ENCODE measurements around the gene ATOSA. TPM values are rescaled to one million over a fixed set of nuclear protein-coding genes. Genes with fewer than 3 reads are reported as not detected.

Gene ATOSA, protein sequence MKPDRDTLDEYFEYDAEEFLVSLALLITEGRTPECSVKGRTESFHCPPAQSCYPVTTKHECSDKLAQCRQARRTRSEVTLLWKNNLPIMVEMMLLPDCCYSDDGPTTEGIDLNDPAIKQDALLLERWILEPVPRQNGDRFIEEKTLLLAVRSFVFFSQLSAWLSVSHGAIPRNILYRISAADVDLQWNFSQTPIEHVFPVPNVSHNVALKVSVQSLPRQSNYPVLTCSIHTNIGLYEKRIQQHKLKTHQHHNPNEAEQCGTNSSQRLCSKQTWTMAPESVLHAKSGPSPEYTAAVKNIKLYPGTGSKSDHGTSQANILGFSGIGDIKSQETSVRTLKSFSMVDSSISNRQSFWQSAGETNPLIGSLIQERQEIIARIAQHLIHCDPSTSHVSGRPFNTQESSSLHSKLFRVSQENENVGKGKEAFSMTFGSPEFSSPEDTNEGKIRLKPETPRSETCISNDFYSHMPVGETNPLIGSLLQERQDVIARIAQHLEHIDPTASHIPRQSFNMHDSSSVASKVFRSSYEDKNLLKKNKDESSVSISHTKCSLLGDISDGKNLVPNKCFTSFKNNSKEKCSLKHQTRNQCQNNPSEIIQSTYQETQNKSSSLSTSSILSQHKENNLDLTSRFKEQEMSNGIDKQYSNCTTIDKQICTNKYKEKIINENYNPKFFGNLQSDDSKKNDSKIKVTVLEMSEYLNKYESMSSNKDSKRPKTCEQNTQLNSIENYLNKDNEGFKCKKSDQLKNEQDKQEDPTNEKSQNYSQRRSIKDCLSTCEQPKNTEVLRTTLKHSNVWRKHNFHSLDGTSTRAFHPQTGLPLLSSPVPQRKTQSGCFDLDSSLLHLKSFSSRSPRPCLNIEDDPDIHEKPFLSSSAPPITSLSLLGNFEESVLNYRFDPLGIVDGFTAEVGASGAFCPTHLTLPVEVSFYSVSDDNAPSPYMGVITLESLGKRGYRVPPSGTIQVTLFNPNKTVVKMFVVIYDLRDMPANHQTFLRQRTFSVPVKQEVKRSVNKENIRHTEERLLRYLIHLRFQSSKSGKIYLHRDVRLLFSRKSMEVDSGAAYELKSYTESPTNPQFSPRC
- 10 to 100 TPM; 37.7 to 53.6 (median 43.6) TPM for polyA plus RNA-seq (ENCODE audit: insufficient read length in 3 of 3)
- long read RNA-seq, donor 1, partial matches to known transcripts = 0 of 3 reads
- long read RNA-seq, donor 1, other reads (novel, unspliced or antisense) = 0 of 3 reads
- long read RNA-seq, donor 2 = 0 reads
- long read RNA-seq, donor 3, full-length matches to known transcripts = 3 of 3 reads
- long read RNA-seq, donor 3, partial matches to known transcripts = 0 of 3 reads
- long read RNA-seq, donor 3, other reads (novel, unspliced or antisense) = 0 of 3 reads
- long read RNA-seq, donor 4, partial matches to known transcripts = 0 of 4 reads
- long read RNA-seq, donor 4, other reads (novel, unspliced or antisense) = 0 of 4 reads
- long read RNA-seq, donor 5 = 0 reads
- long read RNA-seq, donor 6, partial matches to known transcripts = 0 of 2 reads
- long read RNA-seq, donor 6, other reads (novel, unspliced or antisense) = 0 of 2 reads
- long read RNA-seq, donor 7 = 0 reads
- long read RNA-seq, donor 8 = 0 reads
- long read RNA-seq, donor 9, partial matches to known transcripts = 0 of 1 reads
- long read RNA-seq, donor 9, other reads (novel, unspliced or antisense) = 0 of 1 reads
- long read RNA-seq, donor 10, partial matches to known transcripts = 0 of 1 reads
- long read RNA-seq, donor 10, other reads (novel, unspliced or antisense) = 0 of 1 reads
- long read RNA-seq, donor 11, partial matches to known transcripts = 0 of 2 reads
- long read RNA-seq, donor 11, other reads (novel, unspliced or antisense) = 0 of 2 reads
- long read RNA-seq, donor 12 = 0 reads
- long read RNA-seq, donor 13 = 0 reads
- long read RNA-seq, donor 14, partial matches to known transcripts = 0 of 2 reads
- long read RNA-seq, donor 14, other reads (novel, unspliced or antisense) = 0 of 2 reads
- long read RNA-seq, donor 15 = 0 reads
- long read RNA-seq, donor 16, transcript FAM214A-214 (2 exons, 1,570 nt) = major isoform, 5 of 13 reads
- long read RNA-seq, donor 16, partial matches to known transcripts = 8 of 13 reads
- long read RNA-seq, donor 16, other reads (novel, unspliced or antisense) = 0 of 13 reads

DNA sequence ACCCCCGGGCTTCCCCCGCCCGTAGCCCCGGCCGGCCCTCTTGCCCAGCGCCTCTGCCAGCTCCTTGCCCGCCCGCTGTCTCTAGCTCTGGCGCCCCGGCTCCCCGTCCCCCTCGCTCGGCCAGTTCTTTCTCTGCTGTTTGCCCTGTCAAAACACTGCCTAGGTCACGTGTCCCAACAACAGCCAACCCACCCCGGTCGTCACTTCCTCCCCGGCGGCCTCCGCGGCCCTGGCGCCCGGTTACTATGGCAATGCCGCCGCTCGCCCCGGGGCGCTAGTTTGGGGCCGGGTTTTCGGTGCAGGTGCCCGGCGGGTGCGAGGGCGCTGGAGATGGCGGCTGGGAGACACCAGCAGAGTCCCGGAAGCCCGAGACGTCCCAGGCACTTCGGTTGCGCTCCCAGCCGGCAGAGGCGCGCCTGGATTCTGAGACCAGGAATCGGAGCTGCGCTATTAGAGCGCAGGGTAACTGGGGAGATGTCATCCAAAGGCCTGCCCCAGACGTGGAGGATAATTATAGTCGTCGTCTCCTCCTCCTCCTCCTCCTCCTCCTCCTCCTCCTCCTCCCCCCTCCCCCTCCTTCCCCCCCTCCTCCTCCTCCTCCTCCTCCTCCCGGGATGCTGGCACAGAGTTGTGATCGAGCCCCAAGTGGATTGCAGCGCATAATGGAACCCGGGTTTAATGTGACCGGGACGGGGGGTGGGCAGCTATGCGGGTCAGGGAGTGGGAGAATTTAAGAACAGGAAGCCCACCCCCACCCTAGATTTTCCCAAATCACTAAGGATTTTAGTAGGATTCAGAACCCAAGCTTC lies at the start of gene ATOSA:
Gene ATOSA, minus strand, starts transcription at position 157 of the 809 bp plus-strand sequence. CDS start 1,367 bp downstream, outside the sequence.
- peak; percentile 77 to 92 (median 88) for DNase-seq (ENCODE audit: extremely low read depth in 1 of 11, low read depth in 9 of 11, low spot score in 4 of 11)

DNA sequence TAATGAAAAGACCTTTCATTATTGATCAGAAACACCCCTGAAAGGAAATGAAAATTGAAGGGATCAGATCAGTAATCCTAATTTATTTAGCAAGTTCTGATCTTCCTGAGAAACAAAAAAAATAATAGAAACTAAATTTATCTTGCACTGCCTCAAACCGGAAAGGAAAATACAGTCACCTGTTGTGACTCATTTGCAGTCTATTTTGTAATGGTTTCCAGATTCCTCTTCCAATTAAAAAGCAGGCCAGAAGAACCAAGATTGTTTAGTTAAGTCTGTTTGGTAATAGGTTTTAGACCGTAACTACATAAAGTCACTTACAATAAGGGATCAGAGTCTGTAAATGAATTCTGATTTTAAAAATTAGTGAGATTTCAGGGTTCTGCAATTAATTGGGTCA lies 49.7 kb upstream of the ATOSA start:
- no peak for DNase-seq (ENCODE audit: extremely low read depth in 1 of 11, low read depth in 9 of 11, low spot score in 4 of 11)

DNA sequence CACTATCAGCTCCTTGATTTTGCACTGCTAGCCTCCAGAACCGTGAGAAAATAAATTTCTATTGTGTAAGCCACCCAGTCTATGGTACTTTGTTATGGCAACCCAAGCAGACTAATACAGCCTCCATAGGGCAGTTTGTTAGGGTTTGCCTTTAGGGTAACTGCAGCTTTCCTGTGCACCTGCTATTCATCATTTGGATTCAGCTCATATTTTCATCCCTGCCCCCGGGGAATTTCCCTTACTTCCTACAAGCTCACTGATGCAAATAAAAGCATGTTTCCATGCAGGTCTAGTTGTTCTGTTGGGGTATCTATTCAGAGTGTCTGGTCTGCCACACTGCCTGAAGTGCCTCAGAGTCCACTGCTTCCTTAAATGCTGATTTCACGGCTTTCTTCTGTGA lies 48.6 kb upstream of the ATOSA start:
- DNase-seq (ENCODE audit: extremely low read depth in 1 of 11, low read depth in 9 of 11, low spot score in 4 of 11) = no peak

DNA sequence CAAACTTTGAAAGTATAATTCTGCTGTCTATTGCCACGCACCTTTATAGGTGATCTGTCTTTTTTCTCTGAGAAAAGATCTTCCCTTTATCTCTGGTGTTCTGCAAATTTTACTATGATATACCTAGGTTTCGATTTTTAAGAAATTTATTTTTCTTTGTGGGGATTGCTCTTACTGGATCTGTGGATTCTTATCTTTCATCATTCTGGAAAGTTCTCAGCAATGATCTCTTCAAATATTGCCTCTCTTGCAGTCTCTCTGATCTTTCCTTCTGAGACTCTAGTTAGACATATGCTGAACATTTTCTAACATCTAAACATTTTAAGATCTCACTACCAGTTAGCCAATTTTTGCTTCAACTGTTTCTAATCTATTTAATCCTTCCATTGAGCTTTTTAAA lies 47.0 kb upstream of the ATOSA start:
- no peak for DNase-seq (ENCODE audit: extremely low read depth in 1 of 11, low read depth in 9 of 11, low spot score in 4 of 11)

DNA sequence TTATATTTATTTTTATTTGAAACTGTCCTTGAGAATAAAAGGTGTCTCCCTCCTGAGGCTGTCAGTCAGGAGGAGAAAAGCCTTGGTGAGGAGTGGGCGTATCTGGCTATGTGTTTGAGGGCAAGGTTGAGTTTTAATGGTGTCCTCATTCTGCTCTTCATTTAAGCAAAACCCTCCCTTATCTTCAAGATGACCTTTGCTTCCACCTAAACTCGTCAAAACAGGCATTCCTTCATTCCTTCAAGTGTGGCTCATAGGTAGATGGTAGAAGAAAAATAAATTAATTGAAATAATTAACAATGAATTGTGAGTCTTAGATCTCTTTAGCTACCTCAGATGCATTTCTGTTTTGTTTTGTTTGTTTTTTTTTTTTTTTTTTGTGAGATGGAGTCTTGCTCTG lies 39.4 kb upstream of the ATOSA start:
- DNase-seq (ENCODE audit: extremely low read depth in 1 of 11, low read depth in 9 of 11, low spot score in 4 of 11) = no peak

DNA sequence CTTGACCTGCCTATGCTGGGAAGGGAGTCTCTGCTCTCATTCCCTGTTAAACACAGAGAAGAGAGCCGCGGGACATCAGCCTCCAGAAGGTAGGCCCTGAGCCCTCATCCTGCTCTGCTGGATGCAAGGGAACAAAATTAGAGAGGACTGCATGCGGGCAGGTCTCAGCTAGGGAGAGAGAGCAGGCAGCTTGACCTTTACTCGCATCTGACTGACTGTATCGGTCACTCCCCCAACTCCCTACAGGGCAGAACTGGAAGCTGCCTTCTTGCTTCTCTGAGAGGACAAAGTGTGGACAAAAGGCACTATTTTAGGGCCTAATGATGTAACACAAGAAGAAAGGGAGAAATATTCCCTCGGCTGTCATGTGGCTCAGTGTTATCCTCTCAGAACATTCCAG lies 38.7 kb upstream of the ATOSA start:
- no peak for DNase-seq (ENCODE audit: extremely low read depth in 1 of 11, low read depth in 9 of 11, low spot score in 4 of 11)

DNA sequence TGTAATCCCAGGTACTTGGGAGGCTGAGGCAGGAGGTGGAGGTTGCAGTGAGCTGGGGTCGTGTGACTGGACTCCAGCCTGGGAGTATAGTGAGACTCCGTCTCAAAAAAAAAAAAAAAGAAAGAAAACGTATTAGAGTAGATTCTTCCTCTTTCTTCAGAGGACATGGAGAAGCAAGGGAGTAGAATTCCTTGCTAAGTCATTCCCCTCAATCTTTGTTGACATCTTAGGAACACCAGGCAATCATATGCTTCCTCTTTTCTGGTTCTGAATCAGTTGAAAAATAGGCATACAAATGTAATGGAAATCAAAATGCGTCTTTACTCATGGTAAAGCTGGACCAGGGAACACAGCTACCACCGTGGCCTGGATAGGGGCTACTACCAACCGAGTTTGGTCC lies 38.3 kb upstream of the ATOSA start:
- DNase-seq (ENCODE audit: extremely low read depth in 1 of 11, low read depth in 9 of 11, low spot score in 4 of 11) = no peak

DNA sequence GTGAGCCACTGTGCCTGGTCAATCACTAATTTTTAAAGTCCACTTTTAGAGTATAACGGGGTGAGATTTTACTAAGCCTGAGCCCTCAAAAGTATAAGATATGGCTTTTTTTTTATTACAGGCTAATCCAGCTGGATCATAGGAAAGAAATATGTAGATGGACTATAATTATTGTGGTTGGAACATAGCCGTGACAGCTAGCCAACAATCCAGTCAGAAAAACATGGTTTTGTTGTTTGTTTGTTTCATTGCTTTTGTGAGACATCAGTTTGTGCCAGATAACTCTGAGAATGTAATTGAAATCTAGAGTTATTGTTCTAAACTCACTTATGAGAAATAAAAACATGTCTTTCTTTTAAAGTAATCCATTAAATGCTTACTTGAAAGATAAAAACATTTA lies 37.3 kb upstream of the ATOSA start:
- DNase-seq (ENCODE audit: extremely low read depth in 1 of 11, low read depth in 9 of 11, low spot score in 4 of 11) = peak in 5 of 11 donors; percentile 5 to 35 (median 19)

DNA sequence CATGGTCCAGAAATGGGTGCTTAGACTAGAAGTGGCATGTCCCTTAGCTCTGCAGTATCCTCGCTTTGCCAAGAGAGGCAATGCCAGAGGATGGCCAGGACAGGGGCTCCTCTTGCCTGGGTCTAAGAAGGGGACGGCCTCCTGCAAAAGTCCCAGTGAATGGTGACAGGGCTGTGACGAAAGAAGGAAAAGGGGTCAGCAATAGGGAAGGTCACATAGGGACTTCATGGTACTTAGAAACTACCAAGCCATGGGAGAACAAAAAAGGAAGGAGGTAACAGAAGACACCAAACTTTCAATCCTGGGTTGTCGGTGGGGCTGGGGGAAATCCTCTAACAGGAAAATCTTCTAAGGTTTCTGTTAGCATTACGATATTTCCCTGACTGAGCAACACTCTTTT lies 36.2 kb upstream of the ATOSA start:
- DNase-seq (ENCODE audit: extremely low read depth in 1 of 11, low read depth in 9 of 11, low spot score in 4 of 11) = no peak

DNA sequence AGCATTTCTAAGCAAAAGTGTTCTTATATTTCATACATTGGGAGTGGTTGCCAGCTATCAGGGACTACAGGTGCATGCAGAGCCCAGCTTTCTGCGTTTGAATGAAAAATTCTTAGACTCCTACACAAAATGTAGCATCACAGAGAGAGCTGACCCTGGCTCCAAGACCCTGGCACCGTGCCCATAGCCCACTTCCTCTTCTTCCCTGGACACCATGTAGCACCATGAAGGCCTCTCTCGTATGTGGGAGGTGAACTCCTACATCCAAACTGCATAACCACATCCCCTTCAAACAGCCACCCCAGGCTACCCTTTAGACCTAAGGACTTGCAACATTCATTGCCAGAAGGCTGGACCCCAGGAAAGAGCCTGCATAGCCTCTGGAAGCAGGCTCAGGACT lies 35.8 kb upstream of the ATOSA start:
- DNase-seq (ENCODE audit: extremely low read depth in 1 of 11, low read depth in 9 of 11, low spot score in 4 of 11) = no peak

DNA sequence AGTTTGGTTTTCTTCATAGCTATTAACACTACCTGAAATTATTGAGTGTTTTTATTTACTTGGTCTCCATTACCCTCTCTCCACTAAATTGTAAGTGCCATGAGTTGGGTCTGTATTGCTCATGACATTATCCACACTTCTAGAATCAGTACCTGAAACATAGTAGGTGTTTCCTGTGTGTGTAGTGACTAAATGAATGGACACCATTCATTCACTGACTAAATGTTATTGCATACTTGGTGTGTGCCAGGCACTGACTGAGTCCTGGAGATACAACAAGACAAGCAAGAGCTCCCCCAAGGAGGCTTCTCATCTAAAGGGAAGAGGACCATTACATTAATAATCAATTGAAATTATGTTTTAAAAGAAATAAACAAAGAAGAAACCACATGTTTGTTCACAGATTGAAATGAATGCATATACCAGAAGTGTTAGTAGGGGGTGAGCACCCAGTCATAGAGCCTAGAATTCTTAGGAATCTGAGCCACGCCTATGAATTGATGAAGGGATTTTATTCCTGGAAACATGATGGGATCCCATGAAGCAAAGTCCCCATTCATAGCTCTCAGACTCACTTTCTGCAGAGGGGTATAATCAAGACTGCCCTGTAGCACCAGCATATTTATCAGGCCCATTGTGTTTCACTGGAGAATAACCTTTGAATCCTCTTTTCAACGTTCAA lies 31.7 kb upstream of the ATOSA start:
- no peak for DNase-seq (ENCODE audit: extremely low read depth in 1 of 11, low read depth in 9 of 11, low spot score in 4 of 11)

DNA sequence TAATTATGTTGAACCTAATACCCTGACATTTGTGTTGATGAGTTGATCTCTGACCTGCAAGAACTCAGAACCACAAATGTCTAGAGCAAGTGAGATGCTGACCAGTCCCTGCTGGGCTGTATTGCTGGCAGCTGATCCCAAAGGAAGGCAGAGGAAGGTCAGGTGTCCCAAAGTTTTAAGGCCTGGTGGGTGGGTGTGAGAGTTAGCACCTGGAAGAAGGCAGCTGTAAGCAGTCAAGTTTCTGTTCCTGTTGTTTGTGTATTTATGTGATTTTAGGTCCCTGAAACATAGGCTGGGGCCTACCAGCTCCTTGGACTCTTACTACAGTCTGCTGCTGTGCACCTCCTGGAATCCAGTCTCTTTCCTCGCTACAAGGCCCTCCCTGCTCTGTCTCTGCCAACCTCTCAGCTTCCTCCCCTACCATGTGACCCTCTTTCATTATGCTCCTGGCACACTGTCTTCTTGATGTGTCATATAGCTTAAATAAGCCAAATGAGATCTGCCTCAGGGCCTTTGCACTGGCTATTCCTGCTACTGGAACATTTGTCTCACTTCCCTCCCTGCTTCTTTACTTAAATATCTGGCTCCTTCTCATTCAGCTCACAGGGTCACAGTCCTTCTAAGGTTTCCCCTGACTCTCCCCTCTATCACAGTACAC lies 31.0 kb upstream of the ATOSA start:
- no peak for DNase-seq (ENCODE audit: extremely low read depth in 1 of 11, low read depth in 9 of 11, low spot score in 4 of 11)

DNA sequence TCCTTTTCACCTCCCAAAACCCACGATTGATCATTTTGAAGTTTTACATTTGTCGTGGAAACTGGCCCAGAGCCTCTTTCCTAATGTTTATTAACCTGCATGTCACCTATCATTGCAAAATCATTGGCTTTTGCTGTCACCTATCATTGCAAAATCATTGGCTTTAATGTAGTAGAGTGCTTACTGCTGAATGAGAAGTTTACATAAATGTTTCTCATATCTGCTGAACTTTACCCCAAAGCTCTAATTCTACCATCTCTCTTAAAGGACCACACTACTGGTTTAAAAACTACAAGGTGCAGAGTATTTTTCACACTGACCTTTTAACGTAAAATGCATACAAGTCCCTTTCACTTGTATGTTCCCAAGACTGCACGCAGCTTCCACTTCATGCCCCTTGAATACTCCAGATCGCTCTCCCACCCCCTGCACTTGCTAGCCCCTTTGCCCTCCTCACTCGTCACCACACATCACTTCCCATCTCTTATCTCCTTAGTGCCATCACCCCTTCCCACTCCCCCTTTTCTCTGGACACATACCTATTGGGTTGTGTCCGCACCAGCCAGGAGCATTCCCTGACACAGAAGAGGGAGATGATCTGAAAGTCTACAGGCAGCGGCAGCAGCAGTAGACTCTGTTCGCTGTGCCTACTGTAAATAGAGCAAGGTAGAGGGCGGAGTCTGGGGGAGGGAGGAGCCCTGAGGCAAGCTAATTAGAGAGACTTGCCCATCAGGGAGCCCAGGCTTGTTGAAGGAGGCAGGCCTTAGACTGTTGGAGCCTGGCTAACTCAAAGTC lies 30.2 kb upstream of the ATOSA start:
- DNase-seq (ENCODE audit: extremely low read depth in 1 of 11, low read depth in 9 of 11, low spot score in 4 of 11) = peak in 1 of 11 donors; percentile 9

DNA sequence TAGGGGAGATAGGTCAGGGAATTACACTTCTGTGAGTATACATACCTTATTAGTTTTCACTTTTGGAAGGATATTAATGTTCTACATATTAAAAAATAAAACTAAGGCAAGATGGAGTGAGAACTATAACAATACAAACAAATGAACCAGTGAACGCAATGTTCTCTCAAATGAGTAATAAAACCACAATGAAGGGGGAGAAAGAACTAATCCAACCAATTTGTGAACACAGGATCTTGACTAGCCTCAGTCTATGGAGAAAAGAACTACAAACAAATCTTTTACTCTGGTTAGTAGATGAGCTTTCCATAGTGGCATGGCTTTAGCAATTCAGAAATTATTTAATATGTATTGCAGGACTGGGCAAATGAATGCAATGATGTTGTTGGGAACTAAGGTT lies 26.9 kb upstream of the ATOSA start:
- no peak for DNase-seq (ENCODE audit: extremely low read depth in 1 of 11, low read depth in 9 of 11, low spot score in 4 of 11)

DNA sequence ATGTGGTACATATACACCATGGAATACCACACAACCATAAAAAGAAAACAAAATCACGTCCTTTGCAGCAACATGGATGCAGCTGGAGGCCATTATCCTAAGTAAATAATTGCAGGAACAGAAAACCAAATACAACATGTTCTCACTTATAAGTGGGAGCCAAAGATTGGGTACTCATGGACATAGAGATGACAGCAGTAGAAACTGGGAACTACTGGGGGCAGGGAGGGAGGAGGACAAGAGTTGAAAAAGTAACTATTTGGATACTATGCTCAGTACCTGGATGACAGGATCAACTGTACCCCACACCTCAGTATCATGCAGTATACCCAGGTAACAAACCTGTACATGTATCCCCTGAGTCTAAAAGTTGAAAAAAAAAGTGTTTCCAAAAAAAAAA lies 23.2 kb upstream of the ATOSA start:
- no peak for DNase-seq (ENCODE audit: extremely low read depth in 1 of 11, low read depth in 9 of 11, low spot score in 4 of 11)
